SK-N-SH (cell line): ENCODE results near the gene LYRM4. TPM values are rescaled to one million over a fixed set of nuclear protein-coding genes. Genes with fewer than 3 reads are reported as not detected.
A peak's percentile ranks its signal among the peaks of the same experiment; 100 is the strongest.

Source experiments
- CTCF ChIA-PET: fragments of 300-600, 350-600 bp; formaldehyde crosslinking; extraction: SDS; loops from one replicate; lab custom pipeline; 2021; lab: Yijun Ruan, JAX
- POLR2A ChIA-PET: fragments of 350-600 bp; sonication (Branson Sonifier 250); formaldehyde crosslinking; extraction: SDS; loops from one replicate; lab custom pipeline; 2020; ENCODE audit warnings: antibody characterized with exemption, inconsistent platforms; lab: Yijun Ruan, JAX
- DNase-seq: peaks from one replicate; pipeline ENCODE4 v3.0.0; 2012
- H2AFZ ChIP-seq: fragments of 200-600 bp; sonication (generic); 2 replicates; pipeline ENCODE4 v1.8.1; 2016; ENCODE audit warnings: antibody characterized with exemption, mild to moderate bottlenecking, low read depth
- H3F3A ChIP-seq: fragments of 200-600 bp; sonication (generic); replicated peaks from 2 replicates; pipeline ENCODE3; 2016; ENCODE audit warnings: antibody characterized with exemption, mild to moderate bottlenecking; ENCODE audit not compliant: insufficient read depth
- H3K27ac ChIP-seq, 2 experiments: fragments of 200-500 bp in 1 of 2; fragments of 200-600 bp in 1 of 2; sonication (Bioruptor generic) in 1 of 2; sonication (generic), shearing (Covaris generic) in 1 of 2; 2 replicates each; pipeline versions ENCODE4 v1.5.1 to v1.6.1; 2014 to 2016; ENCODE audit warnings: low read depth in 2 of 2, inconsistent platforms in 1 of 2, low read length in 1 of 2, mild to moderate bottlenecking in 1 of 2, mixed read lengths in 1 of 2
- H3K27me3 ChIP-seq: fragments of 200-600 bp; sonication (generic), shearing (Covaris generic); 2 replicates; pipeline ENCODE4 v1.6.1; 2016; ENCODE audit warnings: mixed run types; ENCODE audit not compliant: insufficient read depth
- H3K36me3 ChIP-seq, 2 experiments: fragments of 200-500 bp in 1 of 2; fragments of 200-600 bp in 1 of 2; sonication (Bioruptor generic) in 1 of 2; sonication (generic) in 1 of 2; replicated peaks in 1 of 2; 2 replicates each; pipeline versions ENCODE3 to v1.5.1; 2014 to 2016; ENCODE audit warnings: low read length in 1 of 2, mild to moderate bottlenecking in 1 of 2; ENCODE audit not compliant: insufficient read depth in 2 of 2, control insufficient read depth in 1 of 2
- H3K4me1 ChIP-seq, 2 experiments: fragments of 200-500 bp in 1 of 2; fragments of 200-600 bp in 1 of 2; sonication (Bioruptor generic) in 1 of 2; sonication (generic), shearing (Covaris generic) in 1 of 2; 2 replicates each; pipeline versions ENCODE4 v1.5.1 to v1.6.1; 2014 to 2016; ENCODE audit warnings: low read depth in 1 of 2, low read length in 1 of 2, mixed run types in 1 of 2; ENCODE audit not compliant: insufficient read depth in 2 of 2, control insufficient read depth in 1 of 2
- H3K4me2 ChIP-seq: fragments of 200-600 bp; sonication (generic), shearing (Covaris generic); 2 replicates; pipeline ENCODE4 v1.6.1; 2017; ENCODE audit warnings: mixed run types
- H3K4me3 ChIP-seq, 2 experiments: fragments of 200-500 bp in 1 of 2; fragments of 200-600 bp in 1 of 2; sonication (Bioruptor generic) in 1 of 2; sonication (generic), shearing (Covaris generic) in 1 of 2; 2 replicates each; pipeline versions ENCODE4 v1.5.1 to v1.8.1; 2014 to 2016; ENCODE audit warnings: low read depth in 2 of 2, inconsistent platforms in 1 of 2, low read length in 1 of 2, mild to moderate bottlenecking in 1 of 2, mixed read lengths in 1 of 2, moderate library complexity in 1 of 2
- H3K79me2 ChIP-seq: fragments of 200-600 bp; sonication (generic); 2 replicates; pipeline ENCODE4 v1.8.1; 2017; ENCODE audit warnings: mild to moderate bottlenecking; ENCODE audit not compliant: insufficient read depth
- H3K9ac ChIP-seq: fragments of 200-600 bp; sonication (generic); 2 replicates; pipeline ENCODE4 v1.6.1; 2017; ENCODE audit warnings: mixed run types
- H3K9me2 ChIP-seq: fragments of 200-600 bp; sonication (generic); 2 replicates; pipeline ENCODE4 v1.6.1; 2017; ENCODE audit warnings: mixed run types
- H3K9me3 ChIP-seq: fragments of 200-600 bp; sonication (generic); 2 replicates; pipeline ENCODE4 v1.6.1; 2017; ENCODE audit warnings: mixed run types, mild to moderate bottlenecking, moderate library complexity
- H4K20me1 ChIP-seq: fragments of 200-600 bp; sonication (generic); 2 replicates; pipeline ENCODE4 v1.6.1; 2017; ENCODE audit warnings: mild to moderate bottlenecking, mixed run types; ENCODE audit not compliant: insufficient read depth
- NRF1 ChIP-seq: IDR thresholded peaks from 2 replicates; pipeline ENCODE4 v1.6.1; 2012; ENCODE audit warnings: low read depth, mild to moderate bottlenecking, low read length
- RXRA ChIP-seq: IDR thresholded peaks from 2 replicates; pipeline ENCODE4 v1.4.0; 2012; ENCODE audit warnings: low read depth, mild to moderate bottlenecking, borderline replicate concordance
- SMC3 ChIP-seq: IDR thresholded peaks from 2 replicates; pipeline ENCODE4 v1.6.1; 2012; ENCODE audit warnings: low read depth, low read length, improper control_type of control experiment
- TAF1 ChIP-seq: IDR thresholded peaks from 2 replicates; pipeline ENCODE4 v1.6.1; 2012; ENCODE audit warnings: low read depth, mild to moderate bottlenecking, low read length, moderate library complexity, borderline replicate concordance
- WGBS: methylation state at CpG from one replicate; pipeline ENCODE4 v1.1.6; 2017; ENCODE audit warnings: low lambda C conversion rate; 5-methylcytosine and 5-hydroxymethylcytosine counted together
- polyA plus RNA-seq, 3 experiments: library from polyadenylated mRNA; depleted of rRNA; stranded (reverse); fragments of >200 nt; gene quantifications; 2 replicates each; pipeline ENCODE4 v1.2.3, GENCODE V29; 2012
- TF ChIP-seq, protein P1 (sequence below): IDR thresholded peaks from 2 replicates; pipeline ENCODE4 v1.6.1; 2012; ENCODE audit warnings: mild to moderate bottlenecking, low read depth, low read length, moderate library complexity
- TF ChIP-seq, protein P2 (sequence below): fragments of 150-350 bp; IDR thresholded peaks from 2 replicates; pipeline ENCODE4 v1.6.1; 2017; ENCODE audit warnings: antibody characterized with exemption, low read length, low read depth, borderline replicate concordance

The LYRM4 gene
- polyA plus RNA-seq, 1 of the 3 experiments (the other 2 are of a cell fraction), result 37.2 TPM

DNA sequence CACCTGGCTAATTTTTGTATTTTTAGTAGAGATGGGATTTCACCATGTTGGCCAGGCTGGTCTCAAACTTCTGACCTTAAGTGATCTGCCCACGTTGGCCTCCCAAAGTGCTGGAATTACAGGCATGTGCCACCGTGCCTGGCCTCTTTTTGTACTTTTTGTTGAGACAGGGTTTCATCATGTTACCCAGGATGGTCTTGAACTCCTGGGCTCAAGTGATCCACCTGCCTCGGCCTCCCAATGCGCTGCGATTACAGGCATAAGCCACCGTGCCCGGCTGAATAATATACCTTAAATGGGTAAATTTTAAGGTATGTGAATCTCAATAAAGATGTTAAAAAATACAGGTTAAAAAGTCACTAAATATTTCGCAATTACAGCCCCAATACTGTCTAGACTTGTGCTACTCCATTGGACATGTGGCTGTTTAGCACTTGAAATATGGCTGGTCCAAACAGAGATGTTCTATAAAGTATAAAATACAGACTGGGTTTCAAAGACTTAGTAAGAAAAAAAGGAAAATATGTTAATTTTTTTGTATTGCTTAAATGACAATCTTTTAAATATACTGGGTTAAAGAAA is 133.6 kb downstream of the LYRM4 start:
- Histone ChIP-seq H3K27ac (no peak overlapping the region), H3K9me2 (no peaks in the 10 kb centered on the region), H3K36me3 (no peaks in the 10 kb centered on the region), H3K4me1 (peaks cover 0 to 9% of the 10 kb centered on the region in 2 experiments; a peak in 1 of 4 replicates), H2AFZ (no peak overlapping the region)
- DNase-seq, result no peak
- CTCF ChIA-PET, result interaction anchor here (0.6 kb wide), 1 partner anchor 291 kb away, joined by 3 read pairs; no protein-coding TSS in a partner anchor
- WGBS, result 82% methylated on average over 8 of the region's 8 CpGs
- TF ChIP-seq SMC3, result no peak
- no peak for TF ChIP-seq NRF1
- TF ChIP-seq RXRA, result no peak
- TF ChIP-seq, all 33 proteins: peak for 0
- Histone ChIP-seq H4K20me1 (no peaks in the 10 kb centered on the region), H3K9ac (no peak overlapping the region), H3K27me3 (no peaks in the 10 kb centered on the region), H3K4me2 (no peak overlapping the region), H3K79me2 (no peaks in the 10 kb centered on the region), H3K4me3 (no peak overlapping the region), H3K9me3 (no peaks in the 10 kb centered on the region), H3F3A (no peaks in the 10 kb centered on the region)
- POLR2A ChIA-PET, result no interaction called here

DNA sequence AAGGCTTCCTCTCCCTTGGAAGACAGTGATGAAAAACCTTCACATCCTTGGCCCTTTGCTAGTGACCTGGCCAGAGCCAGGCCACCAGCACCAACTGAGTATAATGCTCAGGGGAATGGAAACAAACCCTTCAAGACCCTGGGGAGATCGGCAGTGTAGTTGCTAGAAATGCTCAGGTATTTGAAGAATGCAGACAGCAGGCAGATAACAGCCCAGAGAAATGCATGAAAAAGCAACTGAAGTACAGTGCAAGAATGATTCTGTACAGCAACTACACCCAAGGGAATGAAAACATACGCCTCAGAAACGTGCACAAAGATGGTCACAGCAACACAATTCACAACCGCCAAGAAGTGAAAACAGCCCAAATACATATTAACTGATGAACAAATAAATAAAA is 134.5 kb downstream of the LYRM4 start:
- H2AFZ ChIP-seq, result no peak overlapping the region
- H3K79me2 ChIP-seq, result no peaks in the 10 kb centered on the region
- H4K20me1 ChIP-seq, result no peaks in the 10 kb centered on the region
- POLR2A ChIA-PET, result no interaction called here
- H3K4me1 ChIP-seq, result peaks cover 0 to 9% of the 10 kb centered on the region in 2 experiments; a peak in 1 of 4 replicates
- no peaks in the 10 kb centered on the region for H3F3A ChIP-seq
- no peak overlapping the region for H3K9ac ChIP-seq
- H3K4me2 ChIP-seq, result 0 out of 2 replicates have a peak overlapping the region, but pooled peaks have one; percentile 9
- no peaks in the 10 kb centered on the region for H3K9me3 ChIP-seq
- H3K9me2 ChIP-seq, result no peaks in the 10 kb centered on the region
- H3K36me3 ChIP-seq, result no peaks in the 10 kb centered on the region
- TF ChIP-seq TAF1, result no peak
- TF ChIP-seq, protein P1, sequence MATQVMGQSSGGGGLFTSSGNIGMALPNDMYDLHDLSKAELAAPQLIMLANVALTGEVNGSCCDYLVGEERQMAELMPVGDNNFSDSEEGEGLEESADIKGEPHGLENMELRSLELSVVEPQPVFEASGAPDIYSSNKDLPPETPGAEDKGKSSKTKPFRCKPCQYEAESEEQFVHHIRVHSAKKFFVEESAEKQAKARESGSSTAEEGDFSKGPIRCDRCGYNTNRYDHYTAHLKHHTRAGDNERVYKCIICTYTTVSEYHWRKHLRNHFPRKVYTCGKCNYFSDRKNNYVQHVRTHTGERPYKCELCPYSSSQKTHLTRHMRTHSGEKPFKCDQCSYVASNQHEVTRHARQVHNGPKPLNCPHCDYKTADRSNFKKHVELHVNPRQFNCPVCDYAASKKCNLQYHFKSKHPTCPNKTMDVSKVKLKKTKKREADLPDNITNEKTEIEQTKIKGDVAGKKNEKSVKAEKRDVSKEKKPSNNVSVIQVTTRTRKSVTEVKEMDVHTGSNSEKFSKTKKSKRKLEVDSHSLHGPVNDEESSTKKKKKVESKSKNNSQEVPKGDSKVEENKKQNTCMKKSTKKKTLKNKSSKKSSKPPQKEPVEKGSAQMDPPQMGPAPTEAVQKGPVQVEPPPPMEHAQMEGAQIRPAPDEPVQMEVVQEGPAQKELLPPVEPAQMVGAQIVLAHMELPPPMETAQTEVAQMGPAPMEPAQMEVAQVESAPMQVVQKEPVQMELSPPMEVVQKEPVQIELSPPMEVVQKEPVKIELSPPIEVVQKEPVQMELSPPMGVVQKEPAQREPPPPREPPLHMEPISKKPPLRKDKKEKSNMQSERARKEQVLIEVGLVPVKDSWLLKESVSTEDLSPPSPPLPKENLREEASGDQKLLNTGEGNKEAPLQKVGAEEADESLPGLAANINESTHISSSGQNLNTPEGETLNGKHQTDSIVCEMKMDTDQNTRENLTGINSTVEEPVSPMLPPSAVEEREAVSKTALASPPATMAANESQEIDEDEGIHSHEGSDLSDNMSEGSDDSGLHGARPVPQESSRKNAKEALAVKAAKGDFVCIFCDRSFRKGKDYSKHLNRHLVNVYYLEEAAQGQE, result no peak
- TF ChIP-seq RXRA, result no peak
- TF ChIP-seq, protein P2, sequence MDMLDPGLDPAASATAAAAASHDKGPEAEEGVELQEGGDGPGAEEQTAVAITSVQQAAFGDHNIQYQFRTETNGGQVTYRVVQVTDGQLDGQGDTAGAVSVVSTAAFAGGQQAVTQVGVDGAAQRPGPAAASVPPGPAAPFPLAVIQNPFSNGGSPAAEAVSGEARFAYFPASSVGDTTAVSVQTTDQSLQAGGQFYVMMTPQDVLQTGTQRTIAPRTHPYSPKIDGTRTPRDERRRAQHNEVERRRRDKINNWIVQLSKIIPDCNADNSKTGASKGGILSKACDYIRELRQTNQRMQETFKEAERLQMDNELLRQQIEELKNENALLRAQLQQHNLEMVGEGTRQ, result no peak
- H3K4me3 ChIP-seq, result no peak overlapping the region
- no peak for DNase-seq
- H3K27me3 ChIP-seq, result no peaks in the 10 kb centered on the region
- H3K27ac ChIP-seq, result no peak overlapping the region
- 46% methylated on average over 4 of the region's 4 CpGs for WGBS
- CTCF ChIA-PET, result no interaction called here
